ENCODE data around the gene HBE1. TPM values are rescaled to one million over a fixed set of nuclear protein-coding genes. Genes with fewer than 3 reads are reported as not detected.

Gene HBE1
- total and polyA plus RNA-seq, 9 of the 15 experiments (the other 6 are each of a cell fraction or from before 2014, with no cell fraction given): 612 to 10,250 (median 2,181) TPM

- TF ChIP-seq ZNF592 (IDR thresholded peaks at IDR 0.05): peak; percentile 77
- TF ChIP-seq ZNF583 (CRISPR knock-in tag; IDR thresholded peaks at IDR 0.05): no peak
- TF ChIP-seq ZNF197 (CRISPR knock-in tag; IDR thresholded peaks at IDR 0.05; ENCODE audit: low read depth): no peak
- TF ChIP-seq SMAD3 (CRISPR knock-in tag; conservative IDR thresholded peaks at IDR 0.05): no peak
- no peak for TF ChIP-seq ZNF717 (CRISPR knock-in tag; IDR thresholded peaks at IDR 0.05)
- TF ChIP-seq BRF1 (IDR thresholded peaks at IDR 0.05; ENCODE audit: borderline replicate concordance, extremely low read depth, insufficient read length): no peak
- no peak for TF ChIP-seq ZFPM2 (CRISPR knock-in tag; IDR thresholded peaks at IDR 0.05)
- no peak for TF ChIP-seq PURB (CRISPR knock-in tag; IDR thresholded peaks at IDR 0.05; ENCODE audit: low read depth)
- no peak; the same call in 1 of the 2 replicates for TF ChIP-seq PHF8 (IDR thresholded peaks at IDR 0.05; ENCODE audit: borderline replicate concordance, low read length)
- no peak for TF ChIP-seq ATF6 (CRISPR knock-in tag; IDR thresholded peaks at IDR 0.05)
- no peak for TF ChIP-seq ZNF212 (CRISPR knock-in tag; IDR thresholded peaks at IDR 0.05)
- TF ChIP-seq CBX5 (IDR thresholded peaks at IDR 0.05; ENCODE audit: borderline replicate concordance, low read depth): no peak
- TF ChIP-seq MCM5 (IDR thresholded peaks at IDR 0.05; ENCODE audit: low read depth): no peak
- no peak for TF ChIP-seq RFX7 (CRISPR knock-in tag; IDR thresholded peaks at IDR 0.05)
- no peak for TF ChIP-seq CEBPG (CRISPR knock-in tag; IDR thresholded peaks at IDR 0.05)
- TF ChIP-seq CEBPG (tag; conservative IDR thresholded peaks at IDR 0.05 in 1 of 2, IDR thresholded peaks at IDR 0.05 in 1 of 2): no peak
- no peak for TF ChIP-seq KAT2B (IDR thresholded peaks at IDR 0.05; ENCODE audit: low read depth, low read length)
- TF ChIP-seq FIP1L1 (IDR thresholded peaks at IDR 0.05; ENCODE audit: low read depth, low read length, poor library complexity, severe bottlenecking): no peak
- TF ChIP-seq SRSF9 (IDR thresholded peaks at IDR 0.05; ENCODE audit: borderline replicate concordance, low read depth, low read length): no peak
- no peak for TF ChIP-seq USF2 (CRISPR knock-in tag; IDR thresholded peaks at IDR 0.05)
- TF ChIP-seq PHB (CRISPR knock-in tag; IDR thresholded peaks at IDR 0.05): no peak
- TF ChIP-seq ETS2 (tag; IDR thresholded peaks at IDR 0.05; ENCODE audit: borderline replicate concordance, poor library complexity, severe bottlenecking): no peak
- no peak for TF ChIP-seq PYGO2 (tag; IDR thresholded peaks at IDR 0.05)
- TF ChIP-seq ZBTB17 (CRISPR knock-in tag; IDR thresholded peaks at IDR 0.05): no peak
- no peak for TF ChIP-seq PTRF (tag; IDR thresholded peaks at IDR 0.05)
These were observed 35.3 kb downstream of the HBE1 start, which contains the start of gene HBD (continued) for GRCh38 chr11:5234381-5234834.

Data from K562 (cell line).